Gastrocnemius medialis (tissue), 4 donors: Measurements from ENCODE around the gene IMPDH1. TPM values are rescaled to one million over a fixed set of nuclear protein-coding genes. Genes with fewer than 3 reads are reported as not detected.

Experiments used
- ATAC-seq, 2 donors: fragments of 150-250 bp; one replicate each; pipeline ENCODE4 v1.9.1; 2016
- DNase-seq, 2 donors: peaks; one replicate each; pipeline ENCODE4 v3.0.0-alpha.2; 2019
- H3K27ac ChIP-seq, 4 donors: fragments of 200-600 bp; sonication (generic); 1 replicate in 1 of 4; 2 replicates in 3 of 4; pipeline ENCODE4 v1.5.1; 2016 to 2018; ENCODE audit warnings: mild to moderate bottlenecking in 2 of 4, moderate library complexity in 1 of 4
- H3K27me3 ChIP-seq, 3 donors: fragments of 200-600 bp; sonication (generic) in 2 of 3; 1 replicate in 1 of 3; 2 replicates in 2 of 3; pipeline versions ENCODE4 v1.5.1 to v1.6.0; 2016 to 2019; ENCODE audit warnings: mild to moderate bottlenecking in 1 of 3, moderate library complexity in 1 of 3
- H3K36me3 ChIP-seq, 2 donors: fragments of 200-600 bp; sonication (generic) in 1 of 2; one replicate each; pipeline ENCODE4 v1.5.1; 2017 to 2018
- H3K4me1 ChIP-seq, 2 donors: fragments of 200-600 bp; sonication (generic) in 1 of 2; one replicate each; pipeline ENCODE4 v1.5.1; 2016 to 2017; ENCODE audit warnings: mild to moderate bottlenecking in 2 of 2
- H3K4me3 ChIP-seq, 4 donors: fragments of 200-600 bp; sonication (generic) in 3 of 4; 1 replicate in 1 of 4; 2 replicates in 3 of 4; pipeline ENCODE4 v1.5.1; 2016 to 2019; ENCODE audit warnings: mild to moderate bottlenecking in 2 of 4
- H3K9me3 ChIP-seq, 3 donors: fragments of 200-600 bp; sonication (generic) in 2 of 3; 1 replicate in 1 of 3; 2 replicates in 2 of 3; pipeline ENCODE4 v1.5.1; 2016 to 2019
- POLR2A ChIP-seq, 2 donors: fragments of 450-650 bp; IDR thresholded peaks; one replicate each; pipeline ENCODE4 v1.6.1; 2017; ENCODE audit warnings: antibody characterized with exemption in 2 of 2, mild to moderate bottlenecking in 2 of 2, moderate library complexity in 2 of 2
- in situ Hi-C, 4 donors: fragments of 200-750 bp; cut with MboI; loops; one replicate each; pipeline versions ENCODE4 v1.15.0 to v1.8.0; 2017; ENCODE audit warnings: low sequenced_read_pairs in 4 of 4
- intact Hi-C: fragments of 100-400 bp; cut with DNase I; formaldehyde crosslinking; loops from one replicate; pipeline ENCODE4 v1.15.1; 2023; ENCODE audit warnings: low total_unique reads
- total RNA-seq, 4 donors: library from RNA; depleted of rRNA; stranded (reverse); fragments of >200 nt; gene quantifications; one replicate each; pipeline versions ENCODE4 v1.1.0 to v1.2.3, GENCODE V29; 2016
- TF ChIP-seq, protein P1 (sequence below), 5 experiments: fragments of 450-650 bp in 3 of 5; fragments of 200-600 bp in 2 of 5; sonication (generic) in 2 of 5; IDR thresholded peaks in 4 of 5; conservative IDR thresholded peaks in 1 of 5; 1 replicate in 4 of 5; 2 replicates in 1 of 5; pipeline ENCODE4 v1.5.1; 2016 to 2019; ENCODE audit warnings: antibody characterized with exemption in 5 of 5, mild to moderate bottlenecking in 3 of 5, moderate library complexity in 3 of 5

Gene IMPDH1
- total RNA-seq, 4 donors from 2014 or later = 4.0 to 7.1 (median 4.9) TPM

DNA sequence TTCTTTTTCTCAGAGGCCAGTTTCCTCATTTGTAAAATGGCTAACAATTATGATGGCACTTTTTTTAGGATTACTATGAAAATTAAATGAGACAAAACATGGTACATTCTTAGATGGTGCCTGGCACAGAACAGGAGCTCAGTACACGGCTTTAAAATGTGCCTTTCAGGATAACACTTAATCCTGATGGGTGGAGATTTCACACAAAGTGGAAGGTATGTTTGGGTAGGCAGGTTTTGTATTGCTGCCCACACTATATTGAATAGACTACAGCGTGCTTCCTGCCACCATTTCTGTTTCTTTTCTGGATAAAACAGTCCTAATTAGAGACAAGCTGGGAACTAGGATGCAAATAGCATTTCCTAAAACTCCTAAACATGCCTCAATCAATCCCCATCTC, 22.0 kb upstream of the IMPDH1 start:
- Histone ChIP-seq H3K4me3 (no peak overlapping the region), H3K36me3 (no peaks in the 10 kb centered on the region), H3K4me1 (peaks cover 0 to 4% of the 10 kb centered on the region in 2 donors), H3K27ac (no peak overlapping the region), H3K27me3 (no peaks in the 10 kb centered on the region), H3K9me3 (no peaks in the 10 kb centered on the region)
- DNase-seq (no peak), ATAC-seq (no peak)
- TF ChIP-seq POLR2A (IDR thresholded peaks at IDR 0.05) = no peak
- TF ChIP-seq, protein P1, sequence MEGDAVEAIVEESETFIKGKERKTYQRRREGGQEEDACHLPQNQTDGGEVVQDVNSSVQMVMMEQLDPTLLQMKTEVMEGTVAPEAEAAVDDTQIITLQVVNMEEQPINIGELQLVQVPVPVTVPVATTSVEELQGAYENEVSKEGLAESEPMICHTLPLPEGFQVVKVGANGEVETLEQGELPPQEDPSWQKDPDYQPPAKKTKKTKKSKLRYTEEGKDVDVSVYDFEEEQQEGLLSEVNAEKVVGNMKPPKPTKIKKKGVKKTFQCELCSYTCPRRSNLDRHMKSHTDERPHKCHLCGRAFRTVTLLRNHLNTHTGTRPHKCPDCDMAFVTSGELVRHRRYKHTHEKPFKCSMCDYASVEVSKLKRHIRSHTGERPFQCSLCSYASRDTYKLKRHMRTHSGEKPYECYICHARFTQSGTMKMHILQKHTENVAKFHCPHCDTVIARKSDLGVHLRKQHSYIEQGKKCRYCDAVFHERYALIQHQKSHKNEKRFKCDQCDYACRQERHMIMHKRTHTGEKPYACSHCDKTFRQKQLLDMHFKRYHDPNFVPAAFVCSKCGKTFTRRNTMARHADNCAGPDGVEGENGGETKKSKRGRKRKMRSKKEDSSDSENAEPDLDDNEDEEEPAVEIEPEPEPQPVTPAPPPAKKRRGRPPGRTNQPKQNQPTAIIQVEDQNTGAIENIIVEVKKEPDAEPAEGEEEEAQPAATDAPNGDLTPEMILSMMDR (IDR thresholded peaks at IDR 0.05 in 4 of 5, conservative IDR thresholded peaks at IDR 0.05 in 1 of 5) = no peak
- intact Hi-C loops (no loop called here), in situ Hi-C loops (no loop called here)

DNA sequence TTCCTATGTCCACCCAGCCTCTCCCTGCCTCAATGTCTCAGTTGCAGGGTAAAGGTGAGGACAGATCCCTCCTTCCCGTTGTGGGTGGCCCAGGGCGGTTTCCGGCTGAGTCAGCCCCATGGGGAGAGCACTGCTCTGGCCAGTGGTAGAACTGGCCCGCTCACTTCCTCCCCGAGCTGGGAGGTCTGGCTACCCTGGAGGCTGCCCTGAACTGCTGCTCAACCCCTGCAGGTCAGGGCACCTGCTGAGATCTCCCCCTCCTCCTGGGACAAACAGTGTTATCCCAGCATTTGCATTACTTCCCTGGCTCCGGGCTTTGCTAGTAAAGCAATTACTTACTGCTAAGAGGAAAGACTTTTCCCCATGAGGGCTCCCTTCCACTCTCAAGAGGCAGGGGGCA, 21.4 kb upstream of the IMPDH1 start:
- in situ Hi-C loops (no loop called here), intact Hi-C loops (no loop called here)
- peaks cover 0 to 4% of the 10 kb centered on the region in 2 donors for H3K4me1 ChIP-seq
- H3K27me3 ChIP-seq = no peaks in the 10 kb centered on the region
- no peak overlapping the region for H3K4me3 ChIP-seq
- DNase-seq (no peak), ATAC-seq (no peak)
- no peaks in the 10 kb centered on the region for H3K9me3 ChIP-seq
- H3K36me3 ChIP-seq = no peaks in the 10 kb centered on the region
- no peak for TF ChIP-seq POLR2A (IDR thresholded peaks at IDR 0.05)
- TF ChIP-seq, protein P1 (IDR thresholded peaks at IDR 0.05 in 4 of 5, conservative IDR thresholded peaks at IDR 0.05 in 1 of 5) = no peak
- no peak overlapping the region for H3K27ac ChIP-seq

DNA sequence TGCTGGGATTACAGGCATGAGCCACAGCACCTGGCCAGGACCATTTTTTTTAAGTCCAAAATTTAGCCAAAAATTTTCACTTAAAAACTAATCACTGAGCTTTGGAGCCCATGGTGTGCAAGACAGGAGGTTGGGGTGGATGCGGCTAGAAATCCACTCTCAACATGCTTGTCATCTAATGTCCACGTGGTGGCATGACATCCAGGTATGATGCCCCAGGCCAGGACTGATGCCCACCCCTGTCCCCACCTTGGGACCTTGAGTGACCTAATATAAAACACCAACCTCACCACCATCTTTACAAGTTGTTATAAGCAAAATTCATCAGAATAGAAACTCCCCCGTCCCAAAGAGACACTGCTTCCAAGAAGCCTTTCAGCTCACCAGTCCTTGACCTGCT, 20.4 kb upstream of the IMPDH1 start:
- no peaks in the 10 kb centered on the region for H3K36me3 ChIP-seq
- in situ Hi-C loops (no loop called here), intact Hi-C loops (no loop called here)
- ATAC-seq (no peak), DNase-seq (no peak)
- no peak overlapping the region for H3K4me3 ChIP-seq
- no peaks in the 10 kb centered on the region for H3K9me3 ChIP-seq
- H3K27ac ChIP-seq = no peak overlapping the region
- TF ChIP-seq, protein P1 (IDR thresholded peaks at IDR 0.05 in 4 of 5, conservative IDR thresholded peaks at IDR 0.05 in 1 of 5) = no peak
- TF ChIP-seq POLR2A (IDR thresholded peaks at IDR 0.05) = no peak
- peaks cover 0 to 4% of the 10 kb centered on the region in 2 donors for H3K4me1 ChIP-seq
- no peaks in the 10 kb centered on the region for H3K27me3 ChIP-seq

DNA sequence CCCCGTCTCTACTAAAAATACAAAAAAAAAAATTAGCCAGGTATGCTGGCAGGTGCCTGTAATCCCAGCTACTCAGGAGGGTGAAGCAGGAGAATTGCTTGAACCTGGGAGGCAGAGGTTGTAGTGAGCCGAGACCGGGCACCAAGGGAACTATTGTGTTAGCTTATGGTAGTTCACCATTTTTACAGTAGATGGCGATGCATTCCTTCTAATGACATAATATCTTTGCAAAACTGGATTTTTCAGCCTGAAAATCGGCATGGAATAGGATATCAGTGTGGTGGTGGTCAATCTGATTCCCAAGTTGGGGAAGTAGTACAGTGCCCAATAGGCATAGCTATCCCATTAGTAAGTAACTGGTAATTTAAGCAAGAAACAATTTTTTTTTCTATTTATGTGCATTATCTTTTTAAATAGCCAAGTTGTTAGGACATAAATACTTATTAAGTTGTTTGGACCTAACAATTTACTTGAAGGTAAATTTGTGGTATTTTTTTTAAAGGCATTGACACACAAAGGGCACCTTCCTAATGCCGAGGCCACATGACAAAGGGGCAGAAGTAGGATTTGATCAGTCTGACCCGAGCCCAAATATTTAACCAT, 17.6 kb upstream of the IMPDH1 start:
- DNase-seq = no peak
- no peaks in the 10 kb centered on the region for H3K36me3 ChIP-seq
- intact Hi-C loops (loop anchor here (1.0 kb wide), 1 partner anchor 34 kb away; no protein-coding TSS in a partner anchor), in situ Hi-C loops (loop anchor here in 2 of 4 donors (5.0 kb wide), 1 partner anchor 35 kb away; no protein-coding TSS in a partner anchor)
- H3K27me3 ChIP-seq = no peaks in the 10 kb centered on the region
- ATAC-seq = peak; percentile 62 to 69
- TF ChIP-seq POLR2A (IDR thresholded peaks at IDR 0.05) = no peak
- TF ChIP-seq, protein P1 (IDR thresholded peaks at IDR 0.05 in 4 of 5, conservative IDR thresholded peaks at IDR 0.05 in 1 of 5) = peak; percentile 75 to 90 (median 82)
- peaks cover 0 to 4% of the 10 kb centered on the region in 2 donors for H3K4me1 ChIP-seq
- H3K27ac ChIP-seq = no peak overlapping the region
- no peaks in the 10 kb centered on the region for H3K9me3 ChIP-seq
- no peak overlapping the region for H3K4me3 ChIP-seq
